ENCODE results near the gene WDR35. TPM values are rescaled to one million over a fixed set of nuclear protein-coding genes. Genes with fewer than 3 reads are reported as not detected.

Gene WDR35
- total RNA-seq, 1 donor from 2014 or later, result 13.5 TPM

DNA sequence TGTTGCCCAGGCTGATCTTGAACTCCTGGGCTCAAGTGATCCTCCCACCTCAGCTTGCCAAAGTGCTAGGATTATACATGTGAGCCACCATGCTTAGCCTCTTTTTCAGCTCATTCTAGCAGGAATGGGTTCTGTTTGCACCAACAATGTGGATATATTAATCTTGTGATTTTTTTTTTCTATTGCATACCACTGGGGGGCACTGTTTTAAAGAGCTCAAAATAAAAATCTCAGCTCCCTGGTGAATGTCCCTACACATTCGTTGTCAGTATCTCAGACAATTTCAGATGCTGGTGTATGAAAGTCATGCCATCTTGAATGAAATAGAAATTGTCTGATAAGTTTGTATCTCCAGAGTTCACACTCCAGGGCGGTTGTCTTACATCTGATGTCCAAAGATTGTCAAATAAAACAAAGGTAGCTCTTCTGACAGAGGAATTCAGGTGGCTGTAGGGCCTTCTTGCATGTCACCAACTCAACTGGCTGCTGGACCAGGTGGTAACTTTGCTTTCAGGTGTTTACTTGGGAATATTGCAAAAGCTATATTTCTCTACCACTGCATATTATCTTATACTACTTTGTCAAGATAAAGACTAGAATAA lies 25.7 kb upstream of the WDR35 start:
- Mint-ChIP-seq H3K4me3 (no peak overlapping the region), H3K9me3 (peaks cover 16% of the 10 kb centered on the region), H3K36me3 (peaks cover 7% of the 10 kb centered on the region), H3K27me3 (ENCODE audit: low read depth) (peaks cover 26% of the 10 kb centered on the region), H3K27ac (no peak overlapping the region), H3K4me1 (peaks cover 11% of the 10 kb centered on the region)
- no peak for DNase-seq (ENCODE audit: low spot score in 2 of 2, unreplicated experiment in 2 of 2)
- TF ChIP-seq, protein P1, sequence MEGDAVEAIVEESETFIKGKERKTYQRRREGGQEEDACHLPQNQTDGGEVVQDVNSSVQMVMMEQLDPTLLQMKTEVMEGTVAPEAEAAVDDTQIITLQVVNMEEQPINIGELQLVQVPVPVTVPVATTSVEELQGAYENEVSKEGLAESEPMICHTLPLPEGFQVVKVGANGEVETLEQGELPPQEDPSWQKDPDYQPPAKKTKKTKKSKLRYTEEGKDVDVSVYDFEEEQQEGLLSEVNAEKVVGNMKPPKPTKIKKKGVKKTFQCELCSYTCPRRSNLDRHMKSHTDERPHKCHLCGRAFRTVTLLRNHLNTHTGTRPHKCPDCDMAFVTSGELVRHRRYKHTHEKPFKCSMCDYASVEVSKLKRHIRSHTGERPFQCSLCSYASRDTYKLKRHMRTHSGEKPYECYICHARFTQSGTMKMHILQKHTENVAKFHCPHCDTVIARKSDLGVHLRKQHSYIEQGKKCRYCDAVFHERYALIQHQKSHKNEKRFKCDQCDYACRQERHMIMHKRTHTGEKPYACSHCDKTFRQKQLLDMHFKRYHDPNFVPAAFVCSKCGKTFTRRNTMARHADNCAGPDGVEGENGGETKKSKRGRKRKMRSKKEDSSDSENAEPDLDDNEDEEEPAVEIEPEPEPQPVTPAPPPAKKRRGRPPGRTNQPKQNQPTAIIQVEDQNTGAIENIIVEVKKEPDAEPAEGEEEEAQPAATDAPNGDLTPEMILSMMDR (IDR thresholded peaks at IDR 0.05; ENCODE audit: unreplicated experiment), result peak; percentile 82

DNA sequence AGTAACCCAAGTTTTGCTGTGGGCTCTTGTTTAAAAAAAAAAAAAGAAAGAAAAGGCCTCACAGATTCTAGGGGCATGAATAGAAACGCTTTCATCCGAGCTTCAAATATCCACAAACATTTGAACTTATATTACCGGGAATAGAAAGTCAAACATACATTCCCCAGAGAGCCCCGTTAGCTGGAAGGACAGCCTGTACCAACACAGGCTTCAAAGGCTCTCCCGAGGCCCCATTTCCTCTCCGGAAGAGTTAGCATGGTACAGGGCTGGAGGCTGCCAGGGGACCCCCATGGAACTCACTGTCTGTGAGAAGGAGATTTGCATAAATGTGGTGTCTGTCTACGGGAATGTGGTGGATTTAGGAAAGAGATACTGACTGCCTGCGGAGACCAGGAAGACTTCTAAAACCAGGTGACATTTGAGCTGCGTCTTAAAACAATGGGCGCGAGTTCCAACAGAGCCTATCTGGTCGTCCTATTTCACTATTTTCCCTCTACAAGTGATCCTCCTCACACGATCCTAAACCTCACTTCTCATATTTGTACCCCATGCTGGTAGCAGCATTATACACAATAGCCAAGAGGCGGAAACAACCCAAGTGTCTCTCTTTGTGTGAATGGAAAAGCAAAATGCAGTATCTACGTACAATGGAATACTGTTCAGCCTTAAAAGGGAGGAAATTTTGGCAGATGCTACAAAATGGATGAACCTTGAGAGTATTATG lies 23.4 kb upstream of the WDR35 start:
- TF ChIP-seq, protein P1 (IDR thresholded peaks at IDR 0.05; ENCODE audit: unreplicated experiment), result no peak
- Mint-ChIP-seq H3K36me3 (no peaks in the 10 kb centered on the region), H3K27ac (peak overlapping the region; percentile 61), H3K27me3 (ENCODE audit: low read depth) (peaks cover 36% of the 10 kb centered on the region), H3K4me1 (peaks cover 11% of the 10 kb centered on the region), H3K4me3 (peak overlapping the region; percentile 73), H3K9me3 (peaks cover 7% of the 10 kb centered on the region)
- DNase-seq (ENCODE audit: low spot score in 2 of 2, unreplicated experiment in 2 of 2), result no peak

DNA sequence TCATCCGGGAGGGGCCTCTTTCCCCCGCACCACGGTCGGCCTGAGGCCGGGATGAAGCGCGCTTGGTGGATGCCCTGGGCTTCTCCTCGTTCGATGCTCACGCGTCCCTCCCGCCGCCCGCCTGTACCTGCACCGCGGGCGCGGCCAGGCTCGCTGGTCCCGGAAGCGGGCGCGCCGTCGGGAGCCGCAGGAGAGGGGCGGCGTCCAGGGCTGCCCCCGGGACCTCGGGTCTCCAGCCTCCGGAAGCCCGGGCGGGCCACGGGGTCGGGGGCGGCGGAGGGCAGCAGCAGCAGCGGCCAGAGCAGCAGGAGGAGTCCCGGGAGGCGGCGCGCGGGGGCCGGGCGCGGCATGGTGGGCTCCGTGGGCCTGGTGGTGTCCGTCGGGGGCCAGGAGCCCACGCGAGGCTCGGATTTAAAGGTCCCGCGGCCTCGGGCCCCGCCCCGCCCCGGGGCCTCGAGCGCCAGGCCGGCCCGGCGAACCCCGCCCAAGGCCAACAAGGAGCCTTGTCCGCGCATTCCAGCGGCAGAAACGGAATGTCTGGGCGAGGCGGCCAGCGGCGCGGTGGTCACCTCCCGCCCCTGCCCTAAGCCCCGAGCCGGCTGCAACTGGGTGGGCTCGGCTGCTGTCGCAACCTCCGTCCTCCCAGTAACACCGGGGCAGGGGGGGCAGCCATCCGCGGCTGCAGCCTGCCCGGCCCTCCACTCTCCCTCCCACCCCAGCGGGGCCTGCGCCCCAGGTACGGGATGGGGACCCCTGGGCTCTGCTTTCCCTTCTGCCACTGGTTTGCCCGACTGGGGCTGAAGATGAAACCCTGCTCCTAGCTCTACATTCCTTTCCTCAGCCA lies 22.6 kb upstream of the WDR35 start, which contains the start of gene MATN3:
MATN3 (minus strand) TSS at position 387 of the 844 bp plus-strand sequence; CDS start at position 350, 37 bp downstream.
- Mint-ChIP-seq H3K4me3 (peak within 1 kb of the TSS; percentile 73), H3K27me3 (ENCODE audit: low read depth) (peaks cover 36% of the 10 kb centered on the region), H3K27ac (peak within 1 kb of the TSS; percentile 61), H3K9me3 (peaks cover 7% of the 10 kb centered on the region), H3K4me1 (peaks cover 11% of the 10 kb centered on the region), H3K36me3 (no peaks in the 10 kb centered on the region)
- TF ChIP-seq, protein P1 (IDR thresholded peaks at IDR 0.05; ENCODE audit: unreplicated experiment), result no peak
- DNase-seq (ENCODE audit: low spot score in 2 of 2, unreplicated experiment in 2 of 2), result no peak

DNA sequence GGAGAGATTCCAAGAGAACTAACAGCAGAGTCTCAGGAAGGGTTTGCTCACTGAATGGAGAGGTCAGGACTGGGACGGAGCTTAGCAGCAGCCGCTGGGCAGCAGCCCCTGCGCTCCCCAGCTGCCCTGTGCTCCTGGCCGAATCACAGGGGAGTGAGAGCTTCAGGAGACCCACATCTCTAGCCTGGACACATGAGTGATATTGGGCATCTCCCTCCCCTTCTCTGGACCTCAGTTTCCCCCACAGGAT lies 22.1 kb upstream of the WDR35 start:
- TF ChIP-seq, protein P1 (IDR thresholded peaks at IDR 0.05; ENCODE audit: unreplicated experiment), result no peak
- no peak for DNase-seq (ENCODE audit: low spot score in 2 of 2, unreplicated experiment in 2 of 2)
- H3K4me3 Mint-ChIP-seq, result peak overlapping the region; percentile 67
- peaks cover 11% of the 10 kb centered on the region for H3K4me1 Mint-ChIP-seq
- H3K9me3 Mint-ChIP-seq, result peaks cover 7% of the 10 kb centered on the region
- H3K36me3 Mint-ChIP-seq, result no peaks in the 10 kb centered on the region
- H3K27ac Mint-ChIP-seq, result no peak overlapping the region
- peaks cover 36% of the 10 kb centered on the region for H3K27me3 Mint-ChIP-seq (ENCODE audit: low read depth)

DNA sequence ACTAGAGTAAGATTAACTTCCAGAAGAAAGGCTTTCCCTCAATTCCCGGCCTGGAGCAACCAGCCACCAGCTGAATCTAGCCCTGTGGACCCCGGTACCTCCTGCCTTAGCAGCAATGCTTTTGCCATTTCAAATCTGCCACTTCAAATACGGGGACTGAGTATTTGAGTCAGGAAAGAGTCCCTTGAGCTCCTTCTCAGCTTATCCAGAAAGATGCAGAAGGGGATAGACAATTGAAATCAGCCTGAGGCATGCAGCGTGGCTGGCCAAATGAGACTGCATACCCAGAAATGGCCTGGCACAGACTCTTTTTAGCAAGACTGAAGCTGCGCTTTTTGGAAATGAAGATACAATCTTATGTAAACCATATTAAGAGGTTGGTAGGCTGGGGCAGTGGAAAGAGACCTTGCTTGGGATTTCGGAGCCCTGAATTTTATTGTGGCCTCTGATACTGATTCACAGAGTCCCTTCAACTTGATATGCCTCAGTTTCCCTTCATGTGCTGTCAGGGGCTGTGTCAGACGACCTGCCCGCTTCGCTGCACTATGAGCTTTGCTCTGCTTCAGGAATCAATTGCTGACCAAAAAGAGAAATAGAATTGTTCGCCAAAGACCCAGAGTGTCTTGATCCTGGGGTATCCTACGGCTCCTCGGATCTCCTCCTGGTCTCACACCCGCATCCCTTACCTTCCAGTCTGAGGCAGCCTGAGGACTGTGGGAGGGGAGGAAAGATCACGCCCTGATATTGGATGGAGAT lies 21.5 kb upstream of the WDR35 start:
- peaks cover 7% of the 10 kb centered on the region for H3K9me3 Mint-ChIP-seq
- no peaks in the 10 kb centered on the region for H3K36me3 Mint-ChIP-seq
- TF ChIP-seq, protein P1 (IDR thresholded peaks at IDR 0.05; ENCODE audit: unreplicated experiment), result no peak
- H3K4me1 Mint-ChIP-seq, result peaks cover 11% of the 10 kb centered on the region
- peak overlapping the region; percentile 67 for H3K4me3 Mint-ChIP-seq
- H3K27ac Mint-ChIP-seq, result no peak overlapping the region
- DNase-seq (ENCODE audit: low spot score in 2 of 2, unreplicated experiment in 2 of 2), result no peak
- peaks cover 36% of the 10 kb centered on the region for H3K27me3 Mint-ChIP-seq (ENCODE audit: low read depth)
